ENCODE data around the gene HYOU1.

GRCh38 chr11:119100994-119101758 is 44.2 kb upstream of the HYOU1 start:
- no peak for TF ChIP-seq POLR2AphosphoS5 (IDR thresholded peaks at IDR 0.05; ENCODE audit: low read depth, low read length)
- TF ChIP-seq POLR2A (IDR thresholded peaks at IDR 0.05; ENCODE audit: low read depth, low read length), result no peak
- TF ChIP-seq TAF1 (IDR thresholded peaks at IDR 0.05; ENCODE audit: low read depth, low read length), result no peak
- no peak for TF ChIP-seq POU2F2 (IDR thresholded peaks at IDR 0.05; ENCODE audit: low read depth, low read length)
- no peak for TF ChIP-seq SPI1 (IDR thresholded peaks at IDR 0.05; ENCODE audit: low read depth, low read length)
